OCI-LY3 (cell line): ENCODE results near the gene TTC28.

Experiments used
- H2AFZ ChIP-seq: fragments of 200-600, 300-600 bp; shearing (Covaris generic); 2 replicates; pipeline ENCODE4 v1.6.0; 2014; ENCODE audit warnings: antibody characterized with exemption, low read depth, low read length
- H3K27ac ChIP-seq: fragments of 200-600, 300-600 bp; sonication (generic); 2 replicates; pipeline ENCODE4 v1.5.1; 2014; ENCODE audit warnings: mild to moderate bottlenecking, low read length, moderate library complexity, mixed read lengths
- H3K27me3 ChIP-seq: fragments of 200-600, 300-600 bp; sonication (generic); 2 replicates; pipeline ENCODE4 v1.6.1; 2014; ENCODE audit warnings: low read depth, low read length, mixed read lengths
- H3K36me3 ChIP-seq: fragments of 200-600, 300-600 bp; sonication (generic); replicated peaks from 2 replicates; pipeline ENCODE3; 2014; ENCODE audit warnings: low read depth, low read length, mixed read lengths
- H3K4me1 ChIP-seq: fragments of 300-600, 200-600 bp; sonication (generic); 2 replicates; pipeline ENCODE4 v1.6.1; 2014; ENCODE audit warnings: low read length, mixed read lengths
- H3K4me2 ChIP-seq: fragments of 200-600, 300-600 bp; sonication (generic); 2 replicates; pipeline ENCODE4 v1.6.1; 2014; ENCODE audit warnings: low read length, mixed read lengths
- H3K4me3 ChIP-seq: fragments of 300-600, 200-600 bp; sonication (generic); 2 replicates; pipeline ENCODE4 v1.5.1; 2014; ENCODE audit warnings: antibody characterized with exemption, mild to moderate bottlenecking, low read length, moderate library complexity
- H3K79me2 ChIP-seq: fragments of 300-600, 200-600 bp; shearing (Covaris generic); 2 replicates; pipeline ENCODE4 v1.6.1; 2014; ENCODE audit warnings: mild to moderate bottlenecking, low read length, mixed read lengths
- H3K9ac ChIP-seq: fragments of 300-600, 200-600 bp; shearing (Covaris generic); 2 replicates; pipeline ENCODE4 v1.6.0; 2014; ENCODE audit warnings: mild to moderate bottlenecking, low read length, moderate library complexity
- H3K9me3 ChIP-seq: fragments of 200-600, 300-600 bp; shearing (Covaris generic); 2 replicates; pipeline ENCODE4 v1.6.1; 2014; ENCODE audit warnings: low read length, mixed read lengths; ENCODE audit not compliant: insufficient read depth
- H4K20me1 ChIP-seq: fragments of 200-600, 300-600 bp; sonication (generic); 2 replicates; pipeline ENCODE4 v1.6.1; 2016; ENCODE audit warnings: low read length, mixed read lengths; ENCODE audit not compliant: insufficient read depth
- CTCF ChIP-seq: fragments of 200-600, 300-600 bp; sonication (generic); IDR thresholded peaks from 2 replicates; pipeline ENCODE4 v1.5.1; 2014; ENCODE audit warnings: antibody characterized with exemption, low read length, low read depth
- EZH2phosphoT487 ChIP-seq: fragments of 200-600 bp; shearing (Covaris generic); IDR thresholded peaks from 2 replicates; pipeline ENCODE4 v1.6.1; 2018; ENCODE audit warnings: antibody characterized with exemption, mixed run types, low read depth

Gene TTC28

GRCh38 chr22:28111501-28112189 is 568.0 kb downstream of the TTC28 start:
- no peak overlapping the region for H3K4me2 ChIP-seq
- no peaks in the 10 kb centered on the region for H3K9me3 ChIP-seq
- peaks cover 4% of the 10 kb centered on the region; the same call in 1 of the 2 replicates for H3K4me1 ChIP-seq
- no peaks in the 10 kb centered on the region for H4K20me1 ChIP-seq
- no peaks in the 10 kb centered on the region for H3K79me2 ChIP-seq
- H3K4me3 ChIP-seq, result no peak overlapping the region
- H3K36me3 ChIP-seq, result no peaks in the 10 kb centered on the region
- H2AFZ ChIP-seq, result no peak overlapping the region
- H3K27ac ChIP-seq, result no peak overlapping the region
- no peak overlapping the region for H3K9ac ChIP-seq
- no peak for TF ChIP-seq EZH2phosphoT487
- TF ChIP-seq CTCF, result no peak
- no peaks in the 10 kb centered on the region for H3K27me3 ChIP-seq

GRCh38 chr22:28108851-28109250 is 570.8 kb downstream of the TTC28 start:
- TF ChIP-seq CTCF (no peak), EZH2phosphoT487 (no peak)
- Histone ChIP-seq H3K4me2 (no peak overlapping the region), H3K4me1 (peaks cover 4% of the 10 kb centered on the region; the same call in 1 of the 2 replicates), H3K9me3 (no peaks in the 10 kb centered on the region), H3K36me3 (no peaks in the 10 kb centered on the region), H3K27ac (no peak overlapping the region), H3K27me3 (no peaks in the 10 kb centered on the region), H4K20me1 (no peaks in the 10 kb centered on the region), H3K4me3 (no peak overlapping the region), H3K79me2 (no peaks in the 10 kb centered on the region), H2AFZ (no peak overlapping the region), H3K9ac (no peak overlapping the region)

GRCh38 chr22:28106617-28107016 is 573.0 kb downstream of the TTC28 start:
- H3K36me3 ChIP-seq, result no peaks in the 10 kb centered on the region
- no peak overlapping the region for H3K27ac ChIP-seq

GRCh38 chr22:28105988-28106387 is 573.7 kb downstream of the TTC28 start:
- Histone ChIP-seq H3K4me2 (no peak overlapping the region), H4K20me1 (no peaks in the 10 kb centered on the region), H3K79me2 (no peaks in the 10 kb centered on the region), H3K4me3 (no peak overlapping the region), H2AFZ (no peak overlapping the region), H3K27me3 (no peaks in the 10 kb centered on the region), H3K4me1 (no peaks in the 10 kb centered on the region), H3K36me3 (no peaks in the 10 kb centered on the region), H3K9me3 (no peaks in the 10 kb centered on the region), H3K9ac (no peak overlapping the region), H3K27ac (no peak overlapping the region)
- TF ChIP-seq CTCF (no peak), EZH2phosphoT487 (no peak)

More at GRCh38 chr22:28106617-28107016, 573.0 kb downstream of the TTC28 start:
- Histone ChIP-seq H3K79me2 (no peaks in the 10 kb centered on the region), H3K4me3 (no peak overlapping the region), H2AFZ (no peak overlapping the region), H4K20me1 (no peaks in the 10 kb centered on the region), H3K4me2 (no peak overlapping the region), H3K27me3 (no peaks in the 10 kb centered on the region), H3K4me1 (no peaks in the 10 kb centered on the region), H3K9me3 (no peaks in the 10 kb centered on the region), H3K9ac (no peak overlapping the region)
- no peak for TF ChIP-seq EZH2phosphoT487
- TF ChIP-seq CTCF, result no peak
